Neural progenitor cell (in vitro differentiated cells): ENCODE measurements around the gene SYNDIG1. TPM values are rescaled to one million over a fixed set of nuclear protein-coding genes. Genes with fewer than 3 reads are reported as not detected.

Source experiments
- DNase-seq: peaks from one replicate; pipeline ENCODE4 v3.0.0-alpha.2; 2016; ENCODE audit warnings: low spot score
- H2AFZ ChIP-seq: fragments of 200-600 bp; sonication (generic); replicated peaks from 2 replicates; pipeline ENCODE4 v1.6.1; 2016; ENCODE audit warnings: antibody characterized with exemption
- H3F3A ChIP-seq: fragments of 200-600 bp; sonication (generic); 2 replicates; pipeline ENCODE4 v1.6.1; 2016; ENCODE audit warnings: antibody characterized with exemption, low read depth
- H3K27ac ChIP-seq: fragments of 200-600 bp; sonication (generic); 2 replicates; pipeline ENCODE4 v1.5.1; 2016; ENCODE audit warnings: mild to moderate bottlenecking
- H3K27me3 ChIP-seq: fragments of 200-600 bp; sonication (generic); 2 replicates; pipeline ENCODE4 v1.6.1; 2016; ENCODE audit warnings: mild to moderate bottlenecking, moderate library complexity
- H3K36me3 ChIP-seq: fragments of 200-600 bp; sonication (generic); 2 replicates; pipeline ENCODE4 v1.5.1; 2016
- H3K4me1 ChIP-seq: fragments of 200-600 bp; sonication (generic); 2 replicates; pipeline ENCODE4 v1.6.1; 2016; ENCODE audit warnings: mixed run types
- H3K4me2 ChIP-seq: fragments of 200-600 bp; sonication (generic); 2 replicates; pipeline ENCODE4 v1.6.1; 2016
- H3K4me3 ChIP-seq: fragments of 200-600 bp; sonication (generic); 2 replicates; pipeline ENCODE4 v1.5.1; 2016
- H3K79me2 ChIP-seq: fragments of 200-600 bp; sonication (generic); 2 replicates; pipeline ENCODE4 v1.6.1; 2016; ENCODE audit warnings: low read depth
- H3K9ac ChIP-seq: fragments of 200-600 bp; sonication (generic); 2 replicates; pipeline ENCODE4 v1.6.1; 2016
- H3K9me3 ChIP-seq: fragments of 200-600 bp; sonication (generic); 2 replicates; pipeline ENCODE4 v1.5.1; 2016; ENCODE audit warnings: low read depth
- H4K20me1 ChIP-seq: fragments of 200-600 bp; sonication (generic); 2 replicates; pipeline ENCODE4 v1.6.1; 2016; ENCODE audit warnings: low read depth
- H3K27ac Mint-ChIP-seq: 3 replicates; pipeline ENCODE4 v1.8.0; 2021; ENCODE audit warnings: mixed read lengths
- H3K27me3 Mint-ChIP-seq: 2 replicates; pipeline ENCODE4 v1.8.0; 2022; ENCODE audit warnings: low read depth, mild to moderate bottlenecking, inconsistent platforms, moderate library complexity, mixed read lengths; ENCODE audit not compliant: insufficient read depth
- H3K36me3 Mint-ChIP-seq: 3 replicates; pipeline ENCODE4 v1.8.0; 2021; ENCODE audit warnings: mixed read lengths
- H3K4me1 Mint-ChIP-seq: 3 replicates; pipeline ENCODE4 v1.8.0; 2021; ENCODE audit warnings: mixed read lengths
- H3K4me3 Mint-ChIP-seq: 3 replicates; pipeline ENCODE4 v1.8.0; 2021; ENCODE audit warnings: mild to moderate bottlenecking, moderate library complexity, mixed read lengths
- H3K9me3 Mint-ChIP-seq: 3 replicates; pipeline ENCODE4 v1.8.0; 2020; ENCODE audit warnings: mixed read lengths
- EZH2 ChIP-seq: fragments of 200-600 bp; sonication (generic); IDR thresholded peaks from 2 replicates; pipeline ENCODE4 v1.6.1; 2017; ENCODE audit warnings: antibody characterized with exemption, mild to moderate bottlenecking, moderate library complexity
- EZH2phosphoT487 ChIP-seq: fragments of 200-600 bp; sonication (generic); IDR thresholded peaks from 2 replicates; pipeline ENCODE4 v1.6.1; 2017; ENCODE audit warnings: antibody characterized with exemption
- total RNA-seq: library from RNA; depleted of rRNA; stranded (reverse); fragments of >200 nt; gene quantifications from 2 replicates; pipeline ENCODE4 v1.2.3, GENCODE V29; 2015; ENCODE audit warnings: low replicate concordance
- TF ChIP-seq, protein P1 (sequence below): fragments of 200-600 bp; sonication (generic); IDR thresholded peaks from 2 replicates; pipeline ENCODE4 v1.5.1; 2017; ENCODE audit warnings: antibody characterized with exemption, mild to moderate bottlenecking

SYNDIG1 gene
- total RNA-seq, 1 donor from 2014 or later, result 1.0 TPM

DNA sequence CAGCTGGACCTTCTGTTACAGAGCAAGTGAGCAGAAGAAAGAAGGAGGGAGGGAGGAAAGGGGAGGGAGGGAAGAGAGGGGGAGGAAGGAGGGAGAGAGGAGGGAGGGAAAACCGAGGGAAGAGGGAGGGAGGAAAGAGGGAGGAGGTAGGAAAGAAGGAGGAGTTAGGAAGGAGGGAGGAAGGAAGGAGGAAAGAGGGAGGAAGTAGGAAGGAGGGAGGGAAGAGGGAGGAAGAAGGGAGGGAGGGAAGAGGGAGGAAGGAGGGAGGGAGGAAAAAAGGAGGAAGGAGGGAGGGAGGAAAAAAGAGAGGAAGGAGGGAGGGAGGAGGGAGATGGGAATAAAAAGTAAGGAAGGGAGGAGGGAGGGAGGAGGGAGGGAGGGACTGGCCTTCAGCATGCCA is 191.8 kb downstream of the SYNDIG1 start:
- no peak overlapping the region for H3K27ac ChIP-seq
- TF ChIP-seq, protein P1, sequence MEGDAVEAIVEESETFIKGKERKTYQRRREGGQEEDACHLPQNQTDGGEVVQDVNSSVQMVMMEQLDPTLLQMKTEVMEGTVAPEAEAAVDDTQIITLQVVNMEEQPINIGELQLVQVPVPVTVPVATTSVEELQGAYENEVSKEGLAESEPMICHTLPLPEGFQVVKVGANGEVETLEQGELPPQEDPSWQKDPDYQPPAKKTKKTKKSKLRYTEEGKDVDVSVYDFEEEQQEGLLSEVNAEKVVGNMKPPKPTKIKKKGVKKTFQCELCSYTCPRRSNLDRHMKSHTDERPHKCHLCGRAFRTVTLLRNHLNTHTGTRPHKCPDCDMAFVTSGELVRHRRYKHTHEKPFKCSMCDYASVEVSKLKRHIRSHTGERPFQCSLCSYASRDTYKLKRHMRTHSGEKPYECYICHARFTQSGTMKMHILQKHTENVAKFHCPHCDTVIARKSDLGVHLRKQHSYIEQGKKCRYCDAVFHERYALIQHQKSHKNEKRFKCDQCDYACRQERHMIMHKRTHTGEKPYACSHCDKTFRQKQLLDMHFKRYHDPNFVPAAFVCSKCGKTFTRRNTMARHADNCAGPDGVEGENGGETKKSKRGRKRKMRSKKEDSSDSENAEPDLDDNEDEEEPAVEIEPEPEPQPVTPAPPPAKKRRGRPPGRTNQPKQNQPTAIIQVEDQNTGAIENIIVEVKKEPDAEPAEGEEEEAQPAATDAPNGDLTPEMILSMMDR, result no peak
- TF ChIP-seq EZH2phosphoT487 (no peak), EZH2 (no peak)
- H3K4me3 ChIP-seq, result no peak overlapping the region
- peaks cover 22% of the 10 kb centered on the region for H3K4me1 Mint-ChIP-seq
- no peaks in the 10 kb centered on the region for H3K36me3 ChIP-seq
- H3K9me3 Mint-ChIP-seq, result no peaks in the 10 kb centered on the region
- H3K79me2 ChIP-seq, result no peaks in the 10 kb centered on the region
- no peak for DNase-seq
- H2AFZ ChIP-seq, result no peak overlapping the region
- no peak overlapping the region for H3K9ac ChIP-seq
- no peak overlapping the region for H3K4me3 Mint-ChIP-seq
- H3K4me2 ChIP-seq, result no peak overlapping the region
- no peaks in the 10 kb centered on the region for H3K9me3 ChIP-seq
- no peaks in the 10 kb centered on the region for H3K4me1 ChIP-seq
- H3K27me3 ChIP-seq, result no peaks in the 10 kb centered on the region
- H3K27me3 Mint-ChIP-seq, result peaks cover 10% of the 10 kb centered on the region
- no peaks in the 10 kb centered on the region for H4K20me1 ChIP-seq
- no peak overlapping the region for H3K27ac Mint-ChIP-seq
- H3K36me3 Mint-ChIP-seq, result no peaks in the 10 kb centered on the region
- H3F3A ChIP-seq, result no peaks in the 10 kb centered on the region

DNA sequence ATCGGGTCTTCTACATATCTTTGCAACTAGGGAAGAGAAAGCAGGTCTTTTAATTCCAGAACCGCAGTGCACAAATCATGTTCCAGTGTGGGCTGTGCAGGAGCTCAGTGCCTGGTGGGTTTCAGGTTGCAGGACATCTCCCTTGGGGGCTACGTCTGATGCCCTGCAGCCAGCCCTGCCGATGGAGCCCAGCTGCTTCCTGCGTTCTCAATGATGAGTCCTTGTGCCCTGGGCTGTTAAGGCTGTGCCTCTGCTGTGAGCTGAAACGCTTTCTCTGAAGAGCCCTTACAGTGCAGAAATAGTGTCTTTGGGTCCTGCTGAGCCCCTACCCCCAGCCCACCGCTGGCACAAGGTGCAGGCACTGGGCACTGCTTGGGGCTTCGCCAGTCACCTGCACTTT is 192.9 kb downstream of the SYNDIG1 start:
- peaks cover 8% of the 10 kb centered on the region for H3K27me3 Mint-ChIP-seq
- no peaks in the 10 kb centered on the region for H3K9me3 ChIP-seq

DNA sequence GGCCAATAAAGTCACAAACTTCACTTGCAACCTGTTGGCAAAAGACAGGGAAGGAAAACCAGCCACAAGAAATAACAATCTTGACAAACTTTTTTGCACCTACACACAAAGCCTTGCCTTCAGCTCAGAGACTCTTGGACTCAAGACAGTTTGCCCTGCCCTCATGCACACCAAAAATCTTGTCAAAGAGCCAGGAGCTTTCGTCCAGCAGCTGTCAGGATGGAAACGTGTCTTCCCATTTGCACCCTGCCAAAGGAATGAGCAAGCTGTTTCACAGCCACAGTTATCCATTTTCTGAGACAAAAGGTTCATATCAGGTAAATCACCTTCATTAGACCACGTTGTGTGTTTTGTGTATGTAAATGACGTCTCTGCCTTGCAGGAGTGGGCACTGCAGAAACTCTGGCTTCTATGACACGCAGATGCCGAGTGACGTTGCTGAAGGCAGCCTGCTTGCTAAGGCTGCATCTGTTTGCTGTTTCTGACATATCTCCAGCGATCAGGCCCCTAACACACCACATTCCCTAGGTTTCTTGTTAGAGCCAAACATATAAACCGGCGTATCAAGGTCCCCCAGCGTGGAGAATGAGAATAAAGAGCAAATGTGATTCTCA is 193.4 kb downstream of the SYNDIG1 start:
- DNase-seq, result no peak
- Histone ChIP-seq H3F3A (no peaks in the 10 kb centered on the region), H3K4me3 (no peak overlapping the region), H3K9me3 (no peaks in the 10 kb centered on the region), H3K27ac (no peak overlapping the region), H3K4me2 (no peak overlapping the region), H3K79me2 (no peaks in the 10 kb centered on the region), H3K36me3 (no peaks in the 10 kb centered on the region), H3K27me3 (no peaks in the 10 kb centered on the region), H2AFZ (no peak overlapping the region), H3K9ac (no peak overlapping the region), H3K4me1 (no peaks in the 10 kb centered on the region), H4K20me1 (no peaks in the 10 kb centered on the region)
- no peak overlapping the region for H3K4me3 Mint-ChIP-seq
- peaks cover 6% of the 10 kb centered on the region for H3K27me3 Mint-ChIP-seq
- H3K36me3 Mint-ChIP-seq, result no peaks in the 10 kb centered on the region
- TF ChIP-seq, protein P1, result no peak
- TF ChIP-seq EZH2phosphoT487 (no peak), EZH2 (no peak)
- no peak overlapping the region for H3K27ac Mint-ChIP-seq
- peaks cover 23% of the 10 kb centered on the region for H3K4me1 Mint-ChIP-seq
- H3K9me3 Mint-ChIP-seq, result no peaks in the 10 kb centered on the region

More for the DNA sequence above, 192.9 kb downstream of the SYNDIG1 start:
- H3F3A ChIP-seq, result no peaks in the 10 kb centered on the region
- no peaks in the 10 kb centered on the region for H3K9me3 Mint-ChIP-seq
- no peaks in the 10 kb centered on the region for H3K27me3 ChIP-seq
- H3K27ac Mint-ChIP-seq, result no peak overlapping the region
- no peaks in the 10 kb centered on the region for H4K20me1 ChIP-seq
- H3K27ac ChIP-seq, result no peak overlapping the region
- no peak overlapping the region for H3K4me3 ChIP-seq
- no peak overlapping the region for H3K9ac ChIP-seq
- H3K4me2 ChIP-seq, result no peak overlapping the region
- H3K36me3 ChIP-seq, result no peaks in the 10 kb centered on the region
- H3K4me1 Mint-ChIP-seq, result peaks cover 23% of the 10 kb centered on the region
- no peaks in the 10 kb centered on the region for H3K79me2 ChIP-seq
- no peaks in the 10 kb centered on the region for H3K36me3 Mint-ChIP-seq
- DNase-seq, result no peak
- no peaks in the 10 kb centered on the region for H3K4me1 ChIP-seq
- H3K4me3 Mint-ChIP-seq, result no peak overlapping the region
- TF ChIP-seq, protein P1, result no peak
- TF ChIP-seq EZH2phosphoT487 (no peak), EZH2 (no peak)
- no peak overlapping the region for H2AFZ ChIP-seq
